Activated naive CD4-positive, alpha-beta T cell treated with anti-CD3 and anti-CD28 coated beads, Interleukin-2, amount 50 U/mL, for 16 hours (primary cell): ENCODE measurements around the gene KCNQ1.
A peak's percentile ranks its signal among the peaks of the same experiment; 100 is the strongest.

Experiments
- DNase-seq: peaks from one replicate; pipeline ENCODE4 v3.0.0-alpha.2; 2020

KCNQ1 gene

DNA sequence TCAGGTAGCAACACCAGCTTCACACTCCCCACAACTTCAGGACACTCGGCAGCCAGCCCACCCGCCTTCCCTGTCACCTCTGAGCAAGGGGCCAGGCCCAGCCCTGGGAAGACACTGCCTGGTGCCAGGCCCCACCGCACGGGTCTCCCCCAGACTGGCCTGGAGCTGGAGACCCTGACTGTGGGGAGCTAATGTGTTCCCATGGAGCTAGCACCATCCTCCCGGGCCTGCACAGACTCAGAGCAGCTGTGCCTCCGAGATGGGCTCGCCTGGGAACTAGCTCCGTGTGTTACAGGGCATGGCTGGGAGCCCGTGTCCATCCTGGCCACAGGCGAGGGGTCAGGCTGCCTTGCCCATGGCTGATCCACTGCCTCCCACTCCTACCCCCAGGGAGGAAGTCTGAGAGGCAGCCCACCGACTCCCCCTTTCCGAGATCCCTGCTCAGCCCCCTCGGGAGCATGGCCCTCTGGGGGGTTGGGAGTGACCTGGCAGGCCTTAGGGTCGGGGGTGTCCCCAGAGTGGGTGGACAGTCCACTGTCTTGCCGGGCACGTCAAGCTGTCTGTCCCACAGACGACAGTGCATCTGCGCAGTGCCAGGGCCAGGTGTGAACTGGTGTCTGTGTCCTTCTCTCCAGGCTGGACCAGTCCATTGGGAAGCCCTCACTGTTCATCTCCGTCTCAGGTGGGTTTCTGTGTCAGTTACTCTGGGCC lies 331.7 kb downstream of the KCNQ1 start:
- peak; percentile 6 for DNase-seq

DNA sequence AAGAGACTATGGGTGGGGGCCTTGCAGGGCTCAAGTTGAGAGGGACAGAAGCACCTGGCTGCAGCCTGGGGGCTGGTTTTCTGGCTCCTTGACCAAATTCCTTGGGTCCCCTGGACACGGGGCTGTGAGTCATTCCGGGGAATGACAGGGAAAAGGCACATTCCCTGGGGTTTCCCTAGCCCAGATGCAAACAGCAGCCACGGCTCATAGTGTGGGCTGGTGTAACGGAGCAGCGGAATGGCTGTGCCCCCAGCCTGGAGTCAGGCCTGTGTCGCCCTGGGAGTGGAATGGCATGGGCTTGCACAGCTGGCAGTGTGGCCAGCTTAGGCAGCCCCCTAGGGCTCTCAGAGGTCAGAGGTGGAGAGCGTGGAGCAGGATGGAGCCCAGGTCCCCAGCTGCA lies 332.6 kb downstream of the KCNQ1 start:
- DNase-seq: no peak

DNA sequence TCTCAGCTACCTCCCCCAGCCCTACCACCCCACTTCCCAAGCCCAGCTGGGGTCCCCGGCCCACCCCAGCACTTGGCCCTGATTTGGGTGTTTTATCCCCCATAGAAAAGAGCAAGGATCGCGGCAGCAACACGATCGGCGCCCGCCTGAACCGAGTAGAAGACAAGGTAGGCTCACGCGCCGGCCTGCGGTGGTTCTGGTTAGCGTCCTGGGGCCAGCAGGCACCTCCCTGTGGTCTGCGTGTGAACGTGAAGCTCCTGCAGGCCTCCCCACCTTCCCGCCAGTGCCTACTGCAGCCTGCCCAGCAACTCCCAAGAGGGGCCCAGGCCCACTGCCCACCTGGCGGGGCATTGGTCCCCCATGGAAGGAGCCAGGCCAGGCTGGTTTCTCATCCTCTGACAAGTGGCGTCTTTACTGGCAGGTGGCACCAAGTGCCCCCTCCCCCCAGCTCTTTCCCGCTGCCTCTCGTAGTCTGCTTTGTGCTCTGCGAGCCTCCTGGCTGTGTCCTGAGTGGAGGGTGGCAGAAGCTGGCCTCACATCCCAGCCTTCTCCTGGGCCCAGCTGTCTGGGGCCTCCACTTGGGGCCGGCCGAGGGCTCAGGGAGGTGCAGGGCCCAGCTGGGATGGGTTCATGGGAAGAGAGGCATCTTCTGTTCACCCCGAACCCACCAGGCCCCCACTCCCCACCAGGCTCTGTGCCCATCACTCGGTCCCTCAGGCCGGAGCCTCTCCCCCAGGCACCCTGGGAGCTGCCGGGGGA lies 333.2 kb downstream of the KCNQ1 start:
- peak; percentile 6 for DNase-seq

DNA sequence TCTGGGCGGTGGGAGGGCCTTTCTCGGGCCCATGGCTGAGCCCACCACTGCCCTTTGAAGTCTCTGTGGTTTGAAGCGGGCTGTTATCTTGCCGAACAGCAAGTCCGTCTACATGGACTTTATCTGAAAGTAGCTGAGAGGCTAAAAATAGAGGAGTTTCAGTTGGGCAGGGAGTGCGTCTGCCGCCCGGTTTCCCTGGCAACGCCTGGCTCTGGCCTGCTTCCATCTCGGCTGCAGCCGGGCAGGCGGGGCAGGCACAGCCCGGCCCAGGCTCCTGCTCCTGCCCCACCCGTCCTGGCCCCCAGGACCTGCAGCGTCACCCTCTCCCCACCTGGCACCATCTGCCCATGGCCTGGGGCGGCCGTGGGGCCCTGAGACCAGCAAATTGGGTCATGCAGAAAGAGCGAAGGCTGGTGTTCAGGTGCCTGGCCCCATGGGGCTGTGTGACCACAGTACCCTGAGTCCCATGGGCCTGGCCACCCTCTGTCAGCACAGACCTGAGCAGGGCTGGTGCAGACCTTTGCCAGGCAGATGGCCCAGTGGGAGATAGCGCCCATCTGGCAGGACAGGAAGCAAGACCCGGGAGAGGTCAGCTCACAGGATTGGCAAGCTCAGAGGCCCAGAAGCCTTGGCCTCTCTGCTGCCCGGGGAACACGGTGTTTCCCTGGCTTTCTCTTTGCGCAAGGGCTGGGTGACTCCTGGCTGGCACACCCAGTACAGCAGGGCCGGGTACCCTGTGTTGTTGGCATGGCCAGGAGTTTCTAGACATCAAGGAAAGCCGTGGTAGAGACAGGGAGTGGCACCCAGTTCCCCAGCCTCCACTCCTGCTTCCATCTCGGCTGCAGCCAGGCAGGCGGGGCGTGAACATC lies 334.1 kb downstream of the KCNQ1 start:
- DNase-seq: no peak

DNA sequence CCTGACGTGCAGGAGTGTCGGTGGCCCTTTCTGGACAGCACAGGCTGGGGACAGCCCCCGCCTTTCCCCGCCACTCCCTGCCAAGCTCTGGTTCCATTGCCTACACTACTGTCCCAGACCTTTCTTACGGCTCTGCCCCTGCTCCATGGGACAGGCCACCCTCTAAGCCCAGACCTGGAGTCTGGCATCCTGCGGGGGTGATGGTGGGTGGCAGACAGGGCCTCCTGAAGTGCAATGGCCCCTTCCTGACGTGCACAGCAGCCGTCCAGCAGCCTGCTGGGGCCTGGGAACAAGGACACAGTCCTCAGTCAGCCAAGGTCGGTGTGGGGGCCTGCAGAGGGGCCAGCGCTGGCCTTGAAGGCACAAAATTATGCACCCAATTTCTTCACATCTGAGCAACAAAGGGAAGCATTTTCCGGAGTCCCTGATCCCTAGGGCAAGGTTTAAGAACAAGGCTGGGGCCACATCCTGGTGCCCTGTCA lies 334.7 kb downstream of the KCNQ1 start:
- no peak for DNase-seq

DNA sequence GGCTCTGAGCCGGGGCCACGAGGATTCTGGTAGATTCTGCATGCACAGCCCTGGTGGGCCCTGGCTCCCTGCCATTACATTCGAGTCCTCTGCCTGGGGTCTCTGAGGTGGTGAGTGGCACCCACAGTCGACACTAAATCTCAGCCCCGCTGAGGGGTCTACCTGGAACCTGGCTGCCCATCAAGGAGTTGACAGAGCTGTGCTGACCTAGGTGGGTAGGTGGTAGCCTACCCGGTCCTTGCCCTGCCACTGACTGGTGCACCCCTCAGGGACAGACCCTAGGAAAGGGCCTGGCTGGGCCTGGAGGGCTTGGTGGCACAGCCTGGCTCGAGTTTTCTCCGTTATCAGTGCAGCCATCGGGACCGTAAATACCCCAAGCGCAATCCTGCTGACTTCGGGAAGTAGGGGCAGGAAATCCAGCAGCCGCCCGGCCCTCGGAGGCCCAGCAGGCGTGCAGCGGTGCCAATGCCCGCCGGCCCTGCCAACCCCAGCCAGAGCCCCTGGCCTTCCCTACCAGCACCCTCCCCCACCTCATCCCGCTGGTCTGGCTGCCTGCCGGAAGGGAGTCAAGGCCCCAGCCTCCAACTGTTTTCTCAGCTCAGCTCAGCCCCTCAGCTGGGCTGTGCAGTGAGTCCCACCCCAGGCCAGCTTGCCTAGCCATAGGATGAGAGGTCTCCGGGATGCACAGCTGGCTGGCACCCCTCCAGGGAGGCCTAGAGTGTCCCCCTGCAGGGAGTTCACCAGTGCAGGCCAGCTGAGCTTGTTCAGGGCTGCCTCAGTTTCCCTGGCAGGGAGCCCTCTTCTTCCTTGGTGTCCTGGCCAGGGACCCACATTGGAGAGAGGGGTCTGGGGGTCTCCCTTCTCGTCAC lies 335.4 kb downstream of the KCNQ1 start:
- no peak for DNase-seq

DNA sequence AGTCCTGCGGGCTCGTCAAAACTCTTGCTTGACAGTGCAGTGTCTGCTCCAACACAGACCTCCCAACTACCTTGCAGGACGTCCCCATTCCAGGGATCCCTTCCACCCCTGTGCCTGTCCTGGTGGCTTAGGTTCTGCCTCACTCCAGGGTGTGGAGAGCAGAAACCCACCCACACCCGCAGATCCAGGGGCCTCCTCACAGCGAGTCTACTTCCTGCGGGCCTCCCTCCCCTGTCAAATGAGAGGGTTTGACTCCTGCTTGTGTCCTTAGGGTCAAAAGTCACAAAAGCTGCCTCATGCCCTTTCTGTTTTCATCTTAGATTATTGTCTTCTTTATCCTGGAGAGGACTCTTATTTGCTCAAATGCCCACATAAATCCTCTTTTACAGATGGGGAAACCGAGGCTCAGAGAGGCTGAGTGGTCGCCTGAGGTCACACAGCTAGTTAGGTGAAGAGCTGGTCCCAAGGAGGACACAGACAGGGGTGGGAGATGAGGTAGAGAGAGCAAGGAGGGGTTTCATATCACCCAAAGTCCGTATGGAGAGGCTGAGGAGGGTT lies 336.1 kb downstream of the KCNQ1 start:
- DNase-seq: peak; percentile 2

DNA sequence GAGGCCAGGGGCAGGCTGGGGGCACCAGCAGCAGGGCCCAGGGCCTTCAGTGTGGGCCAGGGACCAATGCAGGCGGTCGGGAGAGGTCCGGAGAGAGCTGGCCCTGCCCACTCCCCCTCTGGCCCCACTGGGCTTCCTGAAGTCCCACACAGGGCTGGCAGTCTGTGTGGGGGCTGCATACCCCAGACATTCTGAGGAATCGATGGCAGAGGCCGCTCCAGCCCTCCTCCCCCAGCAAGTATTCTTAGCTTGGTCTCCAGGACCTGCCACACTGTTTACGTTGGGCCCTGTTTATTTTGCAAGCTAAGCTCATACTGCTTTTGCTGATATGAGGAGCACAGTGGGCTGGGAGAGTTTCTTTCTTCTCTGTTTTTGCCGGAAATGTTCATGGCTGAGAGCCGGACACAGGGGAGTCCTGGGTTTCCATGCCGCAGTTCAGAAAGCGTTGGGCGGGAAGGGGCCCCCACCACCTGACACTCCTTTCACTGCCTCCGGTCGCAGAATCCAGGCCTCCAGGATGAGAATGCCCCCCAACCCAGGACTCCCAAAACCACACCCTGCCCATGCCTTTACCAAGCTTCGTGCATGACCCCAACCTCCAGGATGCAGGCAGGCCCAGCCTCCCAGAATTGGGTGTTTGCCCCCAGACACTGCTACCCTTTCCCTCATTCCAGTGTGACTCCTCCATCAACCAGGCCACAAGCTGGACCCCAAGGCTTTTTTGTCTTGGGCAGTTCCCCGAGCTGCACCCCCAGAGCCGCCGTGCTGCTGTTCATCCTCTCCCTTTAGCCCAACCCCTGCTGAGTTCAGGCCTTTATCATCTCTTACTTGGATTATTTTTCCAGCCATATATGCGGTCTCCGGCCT lies 336.8 kb downstream of the KCNQ1 start:
- DNase-seq: peak; percentile 2

DNA sequence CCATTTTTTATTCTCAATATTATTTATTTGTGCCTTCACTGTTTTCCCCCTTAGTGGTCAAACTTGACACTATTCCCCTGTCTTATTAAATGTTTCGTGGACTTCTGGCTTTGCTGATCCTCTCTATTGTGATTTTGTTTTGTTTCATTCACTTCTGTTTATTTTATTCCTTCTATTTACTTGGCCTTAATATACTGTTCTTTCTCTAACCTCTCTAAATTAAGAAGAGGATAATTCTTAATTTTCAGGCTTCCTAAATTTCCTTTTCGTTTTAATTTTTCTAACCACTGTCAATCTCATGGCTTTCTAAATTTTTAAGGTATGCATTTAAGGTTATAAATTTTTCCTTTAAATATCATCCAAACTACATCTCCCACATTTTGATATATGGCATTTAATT lies 338.0 kb downstream of the KCNQ1 start:
- DNase-seq: no peak

DNA sequence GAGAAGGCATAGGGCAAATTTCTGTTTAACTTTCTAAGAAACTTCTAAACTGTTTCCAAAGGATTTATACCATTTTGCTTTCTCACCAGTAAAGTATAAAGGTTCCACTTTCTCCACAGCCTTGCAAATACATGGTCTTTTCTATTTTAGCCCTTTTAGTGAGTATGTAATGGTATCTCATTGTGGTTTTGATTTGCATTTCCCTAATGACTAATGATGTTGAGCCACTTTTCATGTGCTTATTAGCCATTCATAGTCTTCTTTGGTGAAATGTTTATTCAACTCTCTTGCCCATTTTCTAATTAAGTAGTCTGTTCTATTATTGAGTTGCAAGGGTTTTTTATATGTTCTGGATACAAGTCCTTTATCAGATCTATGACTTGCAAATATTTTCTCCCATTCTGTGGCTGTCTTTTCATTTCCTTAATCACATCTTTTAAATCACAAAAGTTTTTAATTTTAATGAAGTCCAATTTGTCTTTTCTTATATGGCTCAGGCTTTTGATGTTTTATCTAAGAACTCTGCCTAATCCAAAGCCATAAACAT lies 338.8 kb downstream of the KCNQ1 start:
- DNase-seq: no peak

DNA sequence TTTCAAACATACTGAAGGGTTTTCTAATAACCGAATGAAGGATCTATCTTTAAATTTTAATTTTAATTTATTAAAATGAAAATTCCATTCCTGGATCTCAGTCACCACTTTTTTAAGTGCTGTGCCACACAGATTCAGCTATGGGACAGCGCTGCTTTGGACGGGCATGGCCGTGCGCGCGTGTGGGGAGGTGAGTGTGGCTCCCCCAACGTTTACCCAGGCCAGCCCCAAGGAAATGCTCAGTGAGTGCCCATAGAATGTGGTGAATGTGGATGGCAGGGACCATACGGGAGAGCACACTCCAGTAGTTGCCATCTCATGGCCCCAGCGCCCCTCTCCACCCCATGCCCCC lies 343.0 kb downstream of the KCNQ1 start:
- no peak for DNase-seq

DNA sequence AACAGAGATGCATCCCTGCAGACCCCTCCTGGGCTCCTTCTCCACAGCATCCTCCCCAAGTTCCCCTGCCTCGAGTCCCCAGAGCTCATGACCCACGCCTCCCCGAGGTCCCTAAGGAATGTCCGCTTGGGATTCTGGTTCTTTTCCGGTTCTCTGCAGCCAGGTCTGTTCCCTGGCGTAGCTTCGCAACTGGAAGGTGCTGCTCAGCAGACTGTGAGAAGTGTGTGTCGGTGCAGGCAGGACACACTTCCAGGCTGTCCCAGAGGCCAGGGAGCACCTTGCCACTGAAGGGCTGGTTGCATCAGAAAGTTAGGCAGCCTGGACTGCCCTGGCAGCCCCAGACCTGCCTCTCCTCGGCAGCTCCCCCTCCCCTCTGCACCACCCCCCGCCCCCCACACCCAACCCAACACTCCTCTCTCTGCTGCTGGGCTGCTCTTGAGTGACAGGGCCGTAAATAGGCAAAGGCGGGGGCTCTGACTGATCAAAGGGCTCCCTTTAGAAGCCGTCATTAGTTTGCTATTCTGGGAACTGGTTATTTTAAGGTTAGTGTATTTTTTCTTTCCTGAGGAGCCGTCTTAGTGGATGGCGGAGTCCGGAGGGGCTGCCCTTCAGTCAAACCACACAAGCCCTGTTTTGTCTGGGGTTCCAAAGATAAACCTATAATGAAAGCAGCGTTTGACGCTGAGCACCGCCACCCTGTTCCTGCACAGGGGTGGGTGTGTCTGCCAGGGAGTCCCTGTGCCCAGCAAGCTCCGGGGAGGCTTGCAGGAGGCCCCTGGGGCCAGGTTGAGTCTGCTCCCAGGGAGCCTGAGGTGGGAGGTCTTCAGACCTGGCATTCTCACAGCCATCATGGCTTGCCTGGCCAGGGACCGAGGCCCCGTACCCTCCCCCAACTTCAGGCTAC lies 343.6 kb downstream of the KCNQ1 start:
- DNase-seq: peak; percentile 2

DNA sequence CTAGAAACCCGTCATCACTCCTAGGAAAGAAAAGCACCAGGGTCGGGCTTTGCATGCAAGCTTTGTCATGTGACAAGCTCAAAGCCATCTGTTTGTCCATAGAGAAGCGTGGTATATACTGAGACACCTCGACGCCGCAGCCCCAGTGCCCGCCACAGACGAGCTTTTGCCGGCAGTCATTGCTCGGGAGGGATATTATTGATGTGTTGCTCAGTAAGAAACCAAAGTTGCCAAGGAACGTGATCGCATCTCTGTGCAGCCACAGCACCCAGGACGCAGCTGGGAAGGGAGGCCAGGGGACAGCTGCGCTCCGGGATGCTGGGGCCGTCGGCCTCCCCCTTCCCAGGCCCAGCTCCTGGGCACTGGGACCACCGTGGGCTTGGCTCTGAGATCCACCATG lies 344.5 kb downstream of the KCNQ1 start:
- DNase-seq: no peak

DNA sequence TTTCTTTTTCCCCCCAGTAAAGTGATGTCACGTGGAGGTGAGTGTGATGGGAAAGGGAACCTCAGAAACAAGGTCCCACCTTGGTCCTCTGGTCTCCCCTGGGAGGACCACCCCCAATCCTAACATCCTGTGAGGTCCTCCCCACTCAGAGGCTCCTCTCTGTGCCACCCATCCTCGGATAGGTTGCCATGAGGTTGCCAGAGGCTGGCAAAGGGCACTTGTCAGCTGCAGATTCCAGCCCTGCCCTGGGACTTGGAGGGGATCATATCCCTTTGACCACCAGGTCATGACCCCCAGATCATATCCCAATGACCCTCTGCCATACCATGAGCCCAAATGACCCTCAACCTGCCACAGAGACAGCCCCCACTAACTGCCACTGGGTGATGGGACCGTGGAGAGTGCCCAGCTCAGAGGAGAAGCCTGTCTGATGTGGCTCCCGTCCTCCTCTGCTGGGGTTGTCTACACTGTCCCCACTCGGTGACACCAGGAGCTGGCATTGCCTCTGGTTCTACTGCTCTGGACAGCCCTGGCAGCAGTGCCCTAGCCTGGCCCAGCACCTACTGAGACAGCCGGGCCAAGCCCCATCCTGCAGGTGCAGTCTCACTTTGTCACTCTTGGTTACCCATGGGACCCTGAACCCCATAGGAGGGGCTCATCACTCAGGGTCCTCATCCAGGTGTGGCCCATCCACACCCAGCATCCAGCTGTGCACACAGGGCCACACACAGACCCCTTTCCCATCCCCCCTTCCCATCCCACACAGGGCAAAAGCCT lies 345.2 kb downstream of the KCNQ1 start:
- DNase-seq: no peak

DNA sequence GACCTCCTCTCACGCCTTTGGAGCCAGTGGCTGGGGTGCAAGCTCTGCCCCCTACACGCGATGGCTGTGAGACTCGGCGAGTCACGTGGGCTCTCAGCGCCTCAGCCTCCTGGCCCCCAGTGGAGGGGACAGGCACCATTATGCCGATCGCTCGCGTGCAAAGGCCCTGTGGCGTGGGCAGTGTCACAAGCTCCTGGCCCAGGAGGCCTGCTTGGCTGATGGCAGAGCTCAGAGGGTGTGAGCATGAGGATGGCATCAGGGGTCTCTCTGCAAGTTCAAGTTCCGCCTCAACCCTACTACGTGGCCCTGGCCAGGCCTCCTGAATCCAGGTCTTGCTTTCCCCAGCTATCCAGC lies 345.7 kb downstream of the KCNQ1 start:
- peak; percentile 3 for DNase-seq

DNA sequence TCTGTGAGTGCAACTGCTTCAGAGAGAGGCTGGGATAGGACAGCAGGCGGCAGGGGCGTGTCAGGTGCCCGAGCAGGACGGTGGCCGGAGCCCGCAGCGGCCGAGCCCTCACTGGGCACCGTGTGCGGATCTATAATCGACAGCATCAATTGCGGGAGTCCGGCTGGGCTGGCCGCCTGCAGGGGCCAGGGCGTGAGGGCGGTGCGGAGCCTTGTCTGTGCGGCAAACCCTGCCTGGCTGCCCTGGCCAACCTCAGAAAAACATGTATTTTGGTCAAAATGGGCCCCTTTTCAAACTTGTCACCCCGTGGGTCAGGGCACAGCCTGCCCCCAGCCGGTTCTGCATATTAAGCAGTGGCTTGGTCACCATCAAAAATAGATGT lies 346.3 kb downstream of the KCNQ1 start:
- DNase-seq: no peak

DNA sequence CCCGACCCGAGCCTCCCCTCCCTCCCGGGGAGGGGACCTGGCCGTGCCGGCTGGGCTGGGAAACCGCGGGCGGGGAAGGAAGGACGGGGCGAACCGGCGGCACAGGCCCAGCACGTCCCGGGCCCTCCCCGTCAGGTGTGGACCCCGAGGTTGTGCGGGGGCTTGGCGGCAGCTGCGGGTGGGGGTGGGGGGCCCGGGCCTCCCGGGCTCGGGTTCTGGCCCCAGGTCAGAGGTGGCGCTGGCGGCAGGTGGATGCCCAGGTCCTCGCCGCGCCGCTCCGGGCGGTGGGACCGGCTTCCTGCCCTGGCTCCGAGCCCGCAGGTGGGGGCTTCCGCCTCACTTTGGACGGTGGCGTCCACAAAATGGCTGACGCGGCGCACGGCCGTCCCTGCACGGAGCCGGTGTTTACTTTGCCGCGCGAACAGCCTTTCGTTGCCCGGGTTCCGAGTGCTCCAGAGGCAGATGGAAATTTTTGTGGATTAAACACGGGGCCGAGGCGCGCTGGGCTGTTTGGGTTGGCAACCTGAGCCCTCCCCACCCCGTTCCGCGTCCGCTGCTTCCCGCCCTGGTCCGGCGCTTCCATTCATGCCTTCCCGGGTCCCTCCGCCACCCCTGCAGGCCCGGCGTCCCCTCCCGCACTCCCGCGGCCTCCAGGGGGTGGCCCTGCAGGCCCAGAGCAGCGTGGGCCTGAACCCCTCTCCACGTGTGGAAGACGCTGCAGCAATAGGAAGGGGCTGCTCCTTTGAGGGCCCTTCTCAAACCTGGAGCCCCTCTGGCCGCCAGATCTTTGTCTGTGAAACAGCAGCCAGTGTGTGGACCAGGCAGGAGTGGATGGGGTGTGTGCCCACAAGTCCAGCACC lies 346.9 kb downstream of the KCNQ1 start:
- DNase-seq: peak; percentile 50
